HS-27A (cell line): Measurements from ENCODE around the gene ELFN1.

Experiments used
- DNase-seq: peaks from one replicate; pipeline ENCODE4 v3.0.0-alpha.2; 2012; ENCODE audit warnings: low read depth, missing footprints

Gene ELFN1

DNA sequence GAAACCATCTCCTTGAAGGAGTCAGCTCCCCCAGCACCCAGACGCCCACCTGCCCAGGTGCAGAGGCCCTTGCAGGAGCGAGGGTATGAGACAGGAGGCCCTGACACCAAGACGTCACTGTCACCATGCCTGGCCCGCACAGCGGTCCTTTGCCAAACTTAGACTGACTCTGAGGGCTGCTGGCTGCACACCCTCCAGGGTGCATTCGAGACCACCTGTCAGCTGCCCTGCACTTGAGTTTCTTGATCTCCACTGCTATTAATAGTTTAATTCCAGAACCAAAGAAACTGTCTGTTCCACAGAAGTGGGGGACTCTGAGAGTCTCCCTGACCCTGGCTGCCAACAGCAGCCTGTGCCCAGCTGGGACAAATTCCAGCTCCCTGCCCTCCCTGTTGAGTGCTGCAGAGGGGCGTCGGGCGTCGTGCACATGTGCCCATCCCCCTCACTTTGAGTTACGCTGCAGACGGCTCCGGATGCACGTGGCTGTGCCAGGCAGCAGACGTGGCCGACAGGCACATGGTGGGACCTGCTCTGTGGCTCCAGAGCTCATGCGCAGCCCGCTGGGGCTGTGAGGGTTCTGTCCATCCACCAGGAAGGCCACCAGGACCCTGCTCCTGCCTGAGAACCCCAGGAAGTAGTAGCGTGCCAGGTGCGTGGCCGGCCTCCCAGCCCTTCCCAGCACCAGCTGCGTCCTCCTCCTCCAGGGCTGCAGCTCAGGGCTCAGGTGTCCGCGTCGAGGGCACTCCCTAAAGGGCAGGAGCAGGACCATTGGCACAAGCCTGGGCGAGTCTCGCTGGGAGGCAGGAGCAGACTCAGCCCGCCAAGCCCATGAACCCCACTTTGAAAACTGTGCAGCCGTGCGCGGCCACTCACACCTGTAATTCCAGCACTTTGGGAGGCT is 24.8 kb downstream of the ELFN1 start:
- DNase-seq: no peak

DNA sequence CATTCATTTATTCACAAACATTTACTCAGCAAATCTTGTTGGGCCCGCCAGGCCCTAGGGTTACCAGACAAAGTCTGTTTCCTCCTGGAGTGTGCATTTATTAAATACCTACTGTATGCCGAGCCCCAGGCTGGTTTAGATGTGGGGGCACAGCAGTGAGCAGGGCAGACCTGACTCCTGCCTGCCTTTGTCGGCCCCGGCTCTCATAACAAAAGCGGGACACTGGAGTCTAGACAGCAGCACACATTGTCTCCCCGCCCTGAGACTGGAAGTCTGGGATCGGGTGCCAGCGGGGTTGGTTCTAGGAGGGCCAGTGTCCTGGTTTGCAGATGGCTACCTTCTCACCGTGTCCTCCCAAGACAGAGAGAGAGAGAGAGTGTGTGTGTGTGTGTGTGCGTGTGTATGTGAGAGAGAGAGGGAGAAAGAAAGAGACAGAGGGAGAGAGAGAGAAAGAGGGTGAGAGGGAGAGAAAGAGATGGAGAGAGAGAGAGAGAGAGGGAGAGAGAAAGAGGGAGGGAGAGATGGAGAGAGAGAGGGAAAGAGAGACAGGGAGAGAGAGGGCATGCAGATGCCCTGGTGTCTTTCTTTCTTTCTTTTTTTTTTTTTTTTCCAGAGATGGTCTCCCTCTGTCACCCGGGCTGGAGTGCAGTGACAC is 25.9 kb downstream of the ELFN1 start:
- DNase-seq: no peak

DNA sequence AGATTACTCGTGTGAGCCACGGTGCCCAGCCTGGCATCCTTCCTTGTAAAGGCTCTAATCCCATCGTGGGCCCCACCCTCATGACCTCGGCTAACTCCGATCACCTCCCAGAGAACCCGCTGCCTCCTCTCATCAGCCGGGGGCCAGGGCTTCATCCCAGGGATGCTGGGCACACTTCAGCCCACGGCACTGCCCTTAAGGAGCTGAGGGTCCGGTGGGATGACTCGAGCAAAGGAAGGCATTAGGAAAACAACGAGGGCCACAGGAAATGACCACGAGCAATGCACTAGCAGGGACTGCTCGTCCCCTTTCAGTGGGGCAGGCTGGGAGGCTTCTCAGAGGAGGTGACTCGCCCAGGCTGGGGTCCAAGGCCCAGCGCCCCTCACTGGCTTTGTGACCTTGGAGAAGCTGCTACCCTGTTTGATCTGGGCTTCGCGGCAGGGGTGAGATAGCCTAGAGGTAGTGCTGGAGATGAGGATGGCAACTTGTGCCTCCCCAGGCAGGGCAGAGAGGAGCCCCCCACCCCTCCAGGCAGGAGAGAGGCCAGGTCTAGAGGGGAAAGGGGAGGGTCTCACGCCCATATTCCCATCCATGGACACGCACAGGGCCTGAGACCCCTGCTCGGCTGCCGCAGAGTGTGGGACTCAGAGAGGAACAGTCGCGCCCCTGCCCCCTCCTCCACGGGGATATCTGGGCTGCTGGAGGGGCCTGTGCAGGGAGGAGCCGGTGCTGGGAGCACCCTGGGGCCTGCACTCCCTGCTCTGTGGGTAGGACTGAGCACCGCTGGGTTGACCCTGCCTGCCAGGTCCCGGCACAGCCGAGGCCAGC is 26.8 kb downstream of the ELFN1 start:
- DNase-seq: no peak

DNA sequence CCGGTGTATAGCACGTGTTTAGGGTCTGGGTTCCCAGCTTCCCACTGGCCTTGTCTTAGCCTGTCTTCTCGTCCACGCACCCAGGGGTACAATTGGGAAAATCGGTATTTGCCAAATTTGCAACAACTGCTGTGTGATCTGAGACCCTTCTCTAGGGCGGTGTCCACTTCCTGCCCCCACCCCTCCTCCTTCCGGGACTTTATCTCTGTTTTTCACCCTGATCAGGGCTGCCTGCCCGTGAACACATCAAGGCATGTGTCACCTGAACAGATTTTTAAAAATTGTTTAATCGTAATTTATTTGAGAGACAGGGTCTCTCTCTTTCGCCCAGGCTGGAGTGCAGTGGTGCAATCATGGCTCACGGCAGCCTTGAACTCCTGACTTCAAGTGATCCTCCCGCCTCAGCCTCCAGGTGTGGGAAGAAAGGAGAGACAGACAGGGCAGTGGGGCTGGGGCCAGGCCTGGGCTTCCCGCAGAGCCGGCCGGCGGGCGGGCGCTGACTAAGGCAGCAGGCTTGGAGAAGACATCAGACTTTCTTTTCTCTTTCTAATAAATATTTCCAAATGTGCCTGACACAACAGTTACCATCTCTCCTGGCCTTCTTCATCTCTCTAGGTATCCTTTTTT is 27.5 kb downstream of the ELFN1 start:
- no peak for DNase-seq

DNA sequence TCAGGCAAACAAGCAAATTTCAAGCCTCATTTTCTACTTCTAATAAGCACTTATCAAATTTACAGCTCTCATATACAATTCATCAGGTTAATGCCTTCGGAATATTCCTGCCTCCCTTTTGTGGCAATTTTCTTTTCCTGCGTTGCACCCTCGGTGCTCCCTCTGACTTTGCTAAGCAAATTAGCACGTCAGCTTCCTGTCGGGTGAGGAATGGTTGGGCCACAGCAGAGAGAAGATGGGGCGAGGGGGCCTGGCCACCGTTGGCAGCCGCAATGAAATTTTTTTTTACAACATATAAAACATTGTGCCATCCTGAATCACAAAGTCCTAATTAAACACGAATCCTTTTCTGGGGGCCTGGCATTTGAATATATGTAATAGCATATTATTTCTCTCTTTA is 28.1 kb downstream of the ELFN1 start:
- no peak for DNase-seq

DNA sequence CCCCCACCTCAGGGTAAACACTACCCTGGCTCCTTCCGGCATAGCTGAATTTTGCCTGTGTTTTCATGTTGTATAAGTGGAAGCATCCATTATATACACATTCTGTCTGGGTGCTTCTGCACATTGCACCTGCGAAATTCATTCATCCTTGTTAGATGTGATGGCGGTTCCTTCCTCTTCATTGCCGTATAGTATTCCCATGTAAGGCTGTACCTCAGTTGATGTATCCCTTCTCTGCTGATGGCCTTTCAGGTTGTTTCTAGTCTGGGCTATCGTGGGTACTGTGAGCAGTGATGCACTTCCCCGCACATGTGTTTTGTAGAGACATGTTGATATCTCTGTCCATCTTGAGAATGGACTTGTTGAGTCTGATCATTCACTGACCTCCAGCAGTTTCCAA is 28.9 kb downstream of the ELFN1 start:
- no peak for DNase-seq

DNA sequence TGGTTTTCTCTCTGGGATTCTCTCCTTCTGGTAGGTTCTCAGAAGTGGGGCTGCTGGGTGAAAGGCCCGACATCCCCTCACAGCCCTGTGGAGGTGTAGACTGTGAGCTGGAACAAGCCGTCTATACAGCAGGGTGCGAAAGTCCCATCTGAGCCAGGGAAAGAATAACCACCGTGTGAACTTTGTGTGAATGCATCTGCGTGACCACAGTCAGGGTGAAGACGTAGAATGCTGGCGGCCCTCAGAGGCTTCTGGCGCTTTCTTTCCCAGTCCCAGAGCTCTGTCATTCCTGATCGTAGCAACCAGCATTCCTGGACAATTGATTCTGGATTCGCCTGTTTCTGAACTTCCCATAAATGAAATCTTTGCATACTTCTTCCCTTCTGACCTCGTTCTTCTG is 30.0 kb downstream of the ELFN1 start:
- DNase-seq: no peak

DNA sequence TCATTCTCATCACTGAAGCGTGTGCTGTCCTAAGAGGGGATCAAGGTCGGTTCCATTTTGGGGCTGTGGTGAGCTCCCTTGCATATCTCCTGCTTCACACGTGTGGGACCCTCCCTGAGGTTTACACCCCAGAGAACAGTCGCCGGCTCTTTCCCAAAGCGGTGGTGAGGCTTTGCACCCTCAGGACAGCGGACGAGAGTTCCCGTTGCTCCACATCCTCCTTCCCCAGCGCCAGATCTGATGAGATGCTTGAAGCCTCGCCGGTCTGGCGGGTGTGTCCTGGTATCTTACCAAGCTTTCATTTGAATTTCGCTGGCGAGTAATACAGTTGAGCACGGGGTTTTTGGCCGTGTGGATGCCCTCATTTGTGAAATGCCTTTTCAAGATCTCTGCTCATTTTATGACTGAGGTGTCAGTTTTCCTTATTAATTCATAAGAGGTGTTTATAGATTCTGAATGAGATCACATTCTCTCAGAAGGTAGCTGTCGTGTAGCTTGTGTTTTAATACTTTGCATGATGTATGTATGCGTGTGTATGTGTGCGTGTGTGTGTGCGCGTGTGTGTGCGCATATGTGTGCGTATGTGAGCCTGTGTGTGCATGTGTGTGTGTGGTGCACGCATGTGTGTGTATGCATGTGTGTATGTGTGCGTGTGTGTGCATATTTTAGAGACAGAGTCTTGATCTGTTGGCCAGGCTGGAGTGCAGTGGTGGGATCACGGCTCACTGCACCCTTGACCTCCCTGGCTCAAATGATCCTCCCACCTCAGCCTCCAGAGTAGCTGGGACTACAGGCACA is 30.7 kb downstream of the ELFN1 start:
- no peak for DNase-seq

DNA sequence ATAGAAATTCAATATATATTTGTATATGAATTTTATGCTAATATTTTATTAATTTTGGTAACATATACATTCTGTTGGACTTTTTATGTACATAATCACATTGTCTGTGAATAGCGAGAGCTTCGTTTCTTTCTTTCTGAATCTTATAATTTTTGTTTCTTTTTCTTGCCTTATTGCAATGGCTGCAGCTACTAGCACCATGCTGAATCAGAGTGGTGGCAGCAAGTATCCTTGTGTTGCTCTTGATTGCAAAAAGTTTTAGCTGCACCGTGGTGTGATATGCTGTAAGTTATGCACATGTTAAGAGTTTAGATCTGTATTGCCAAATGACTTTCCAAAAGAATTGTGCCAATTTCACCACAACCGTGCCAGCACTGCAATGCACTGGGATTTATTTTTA is 32.6 kb downstream of the ELFN1 start:
- DNase-seq: no peak

DNA sequence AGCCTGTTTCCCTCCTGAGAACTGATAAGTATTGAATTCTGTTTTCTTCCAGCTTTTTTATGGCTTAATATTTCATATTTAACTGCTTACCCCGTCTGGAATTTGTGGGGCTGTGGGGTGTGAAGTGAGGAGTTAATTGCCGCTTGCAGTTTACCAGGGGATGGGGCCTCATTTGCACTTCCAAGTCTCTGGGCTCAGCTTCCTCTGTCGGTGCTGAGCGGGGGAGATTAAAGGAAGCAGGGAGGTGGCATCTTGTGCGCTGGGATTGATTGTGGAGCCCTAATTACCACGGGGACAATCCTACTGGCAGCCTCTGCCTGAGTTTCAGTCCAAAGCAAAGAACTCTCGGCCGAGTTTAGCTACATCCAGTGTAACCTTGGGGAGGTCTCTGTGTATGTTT is 33.4 kb downstream of the ELFN1 start:
- no peak for DNase-seq

DNA sequence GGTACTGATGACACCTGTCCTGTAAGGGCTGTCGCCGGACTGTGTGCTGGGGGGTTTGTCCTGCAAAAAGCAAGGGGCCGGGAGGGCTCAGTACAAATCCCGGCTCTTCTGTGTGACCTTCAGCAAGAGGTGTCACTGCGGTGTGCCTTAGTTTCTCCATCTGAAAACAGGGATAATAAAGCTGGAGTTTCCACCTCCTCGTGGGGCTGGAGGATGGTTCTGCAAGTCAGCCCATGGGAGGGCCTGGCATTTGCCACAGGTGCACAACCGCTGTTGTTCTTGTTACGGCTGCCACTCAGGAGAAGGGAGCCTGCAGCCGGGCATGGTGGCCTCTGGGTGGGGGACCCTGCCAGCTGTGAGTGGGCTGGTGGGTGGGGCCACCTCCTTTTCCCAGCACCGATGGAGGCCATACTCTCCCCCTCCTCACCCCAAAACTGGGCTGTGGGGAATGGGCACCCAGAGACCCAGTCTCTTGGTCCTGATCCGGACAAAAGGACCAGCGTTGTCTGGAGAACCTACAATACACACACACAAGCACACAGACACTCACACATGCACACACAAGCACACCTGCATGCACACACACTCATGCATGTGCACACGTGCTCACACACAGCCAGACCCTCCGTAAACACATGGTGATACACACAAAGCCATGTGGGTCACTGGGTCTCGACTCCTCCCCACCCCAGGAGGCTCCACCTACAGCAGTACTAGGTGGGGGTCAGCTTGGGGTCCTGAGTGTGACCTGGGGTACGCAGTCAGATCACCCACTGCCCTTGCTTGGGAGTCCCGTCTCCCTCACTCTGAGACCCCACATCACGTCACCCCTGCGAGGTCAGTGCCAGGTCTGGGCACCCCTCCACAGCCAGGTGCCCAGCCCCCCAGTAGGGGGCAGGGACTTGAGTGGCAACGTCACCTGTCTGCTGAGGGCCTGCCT is 34.1 kb downstream of the ELFN1 start:
- DNase-seq: no peak

DNA sequence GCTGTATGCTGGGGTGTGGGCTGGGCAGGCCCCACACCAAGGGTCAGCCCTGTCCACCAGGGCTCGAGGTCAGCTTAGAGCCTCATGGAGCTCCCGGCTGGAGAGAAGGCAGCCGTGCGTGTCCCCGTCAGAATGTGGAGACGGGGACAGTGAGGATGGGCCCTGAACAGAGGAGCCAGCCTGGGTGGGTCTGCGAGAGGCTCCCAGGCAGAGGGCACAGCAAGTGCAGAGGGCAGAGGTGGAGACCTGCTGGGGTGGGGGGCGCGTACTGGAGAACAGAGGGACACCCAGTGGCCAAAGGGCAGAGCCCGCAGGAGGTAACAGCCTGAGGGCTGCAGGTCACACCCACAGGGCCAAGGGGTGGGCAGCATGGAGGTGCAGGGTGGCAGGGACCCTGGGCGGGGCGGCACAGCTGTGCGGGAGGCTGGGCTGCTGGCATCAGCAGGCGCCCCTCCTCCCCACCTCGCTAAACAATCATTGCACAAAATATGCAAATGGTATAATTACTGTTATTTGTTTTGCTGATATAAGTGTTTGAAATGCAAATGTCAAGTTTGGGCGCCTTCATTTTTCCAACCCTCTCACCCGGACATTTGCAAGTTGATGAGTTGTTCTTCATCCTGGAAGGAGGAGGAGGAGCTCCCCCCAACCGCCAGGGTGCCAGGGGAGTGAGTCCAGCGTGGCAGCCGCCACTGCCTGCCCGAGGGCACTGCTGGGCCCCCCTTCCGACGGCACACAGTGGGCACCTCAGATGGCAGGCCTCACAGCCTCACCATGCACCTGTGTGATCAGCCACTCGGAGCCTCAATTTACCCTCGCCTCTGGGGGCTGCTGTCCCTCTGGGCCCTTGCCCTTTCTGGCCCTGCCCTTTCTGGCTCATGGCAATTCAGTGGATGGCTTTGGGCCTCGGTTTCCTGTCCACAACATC is 35.0 kb downstream of the ELFN1 start:
- no peak for DNase-seq

DNA sequence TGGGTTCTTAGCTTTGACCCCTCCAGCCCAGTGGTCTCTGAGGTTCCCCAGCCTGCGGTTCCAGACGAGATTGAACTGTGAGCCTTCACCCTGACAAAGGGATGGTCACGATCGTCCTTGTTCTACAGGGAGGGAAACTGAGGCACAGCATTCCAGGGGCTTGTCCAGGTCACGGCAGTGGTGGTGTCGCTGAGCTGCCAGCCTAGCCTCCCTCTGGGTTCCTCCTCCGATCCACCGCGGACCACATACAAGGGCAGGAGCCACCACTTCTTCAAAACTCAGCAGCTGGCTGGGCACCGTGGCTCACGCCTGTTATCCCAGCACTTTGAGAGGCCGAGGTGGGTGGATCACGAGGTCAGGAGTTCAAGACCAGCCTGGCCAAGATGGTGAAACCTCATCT is 35.8 kb downstream of the ELFN1 start:
- no peak for DNase-seq

DNA sequence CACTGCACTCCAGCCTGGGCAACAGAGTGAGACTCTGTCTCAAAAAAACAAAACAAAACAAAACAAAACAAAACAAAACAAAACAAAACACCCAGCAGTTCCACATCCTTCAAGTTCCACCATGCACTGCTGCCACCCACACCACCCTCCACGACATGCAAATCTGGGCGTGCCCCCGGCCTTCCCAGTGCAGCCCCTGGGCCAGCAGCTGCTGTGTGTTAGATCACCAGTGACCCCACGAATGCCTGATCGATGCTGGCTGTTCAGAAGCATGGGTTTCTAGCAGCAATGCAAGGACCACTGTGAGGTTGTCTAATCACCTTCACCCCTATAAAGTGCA is 36.3 kb downstream of the ELFN1 start:
- no peak for DNase-seq

DNA sequence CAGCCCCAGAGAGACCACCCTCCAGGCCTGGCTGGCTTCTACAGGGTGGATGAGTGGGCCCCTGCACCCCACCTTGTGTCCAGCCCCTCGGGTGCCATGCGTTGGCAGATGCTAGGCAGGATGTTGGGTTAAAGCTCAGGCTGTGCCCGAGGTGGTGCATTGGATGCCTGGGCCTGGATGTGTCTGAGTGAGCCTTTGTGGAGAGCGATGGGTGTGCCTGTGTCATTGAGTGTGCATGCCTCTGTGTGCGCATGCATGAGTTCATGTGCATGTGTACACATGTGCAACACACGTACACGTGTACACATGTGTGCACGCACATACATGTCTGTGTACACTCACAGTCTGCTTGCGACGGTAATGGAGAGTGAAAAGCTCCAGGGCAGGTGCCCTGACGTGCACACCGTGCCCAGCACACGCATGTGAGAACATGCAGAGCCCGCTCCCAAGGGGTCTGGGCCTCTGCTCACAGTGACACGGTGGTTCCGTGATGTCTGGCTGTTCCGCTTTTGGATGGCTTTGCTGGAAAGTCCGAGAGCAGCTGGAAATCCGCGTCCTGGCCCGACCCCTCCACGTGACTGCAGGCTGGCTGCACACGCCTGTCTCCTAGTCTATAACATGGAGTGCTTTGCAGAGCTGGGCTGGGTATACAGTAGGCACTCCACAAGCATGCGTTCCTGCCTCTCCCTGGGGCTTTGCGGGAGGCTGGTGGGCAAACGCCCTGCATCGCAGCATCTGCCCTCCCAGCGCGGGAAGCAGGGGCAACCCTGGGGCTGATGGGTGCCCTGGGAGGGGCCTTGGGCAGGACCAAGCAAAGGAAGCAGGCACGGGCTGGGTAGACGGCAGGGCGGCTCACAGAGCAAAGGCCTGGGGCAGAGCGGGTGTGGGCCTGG is 36.9 kb downstream of the ELFN1 start:
- DNase-seq: no peak

DNA sequence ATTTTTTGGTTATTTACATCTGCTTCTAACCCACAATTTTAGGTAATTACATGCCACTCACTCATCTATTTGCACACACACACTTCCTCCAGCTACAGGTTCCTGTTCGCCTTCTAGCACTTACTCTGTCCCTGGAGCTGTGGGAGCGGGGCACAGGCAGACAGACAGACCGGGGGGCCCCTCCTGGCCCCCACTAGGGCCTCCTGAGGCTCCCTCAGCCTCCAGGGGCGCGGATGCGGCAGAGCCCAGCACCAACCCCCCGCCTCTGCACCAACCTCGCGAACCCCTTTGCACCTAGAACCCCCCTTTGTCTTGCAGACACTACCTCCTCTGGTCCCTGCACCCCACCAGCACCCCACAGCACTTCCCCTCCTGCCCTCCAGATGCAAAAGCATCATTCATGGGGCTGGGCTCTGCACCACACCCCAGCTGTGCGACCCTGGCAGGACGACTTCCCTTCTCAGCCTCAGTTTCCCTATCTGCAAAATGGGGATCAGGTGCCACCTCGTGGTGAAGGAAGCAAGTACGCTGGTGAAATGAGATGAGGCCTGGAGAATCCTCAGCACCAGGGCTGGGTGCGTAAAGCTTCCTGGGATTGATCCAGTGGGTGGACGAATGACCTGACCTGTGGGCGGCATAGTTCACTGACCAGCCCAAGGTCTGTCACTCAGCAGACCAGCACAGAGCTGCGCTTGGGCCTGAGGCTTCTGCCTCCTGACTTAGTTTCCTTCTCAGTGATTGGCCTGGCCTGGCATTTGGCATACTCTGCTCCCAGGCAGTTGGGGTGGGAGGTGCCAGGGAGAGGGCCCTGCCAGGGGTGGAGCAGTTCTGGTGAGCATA is 37.9 kb downstream of the ELFN1 start:
- no peak for DNase-seq

DNA sequence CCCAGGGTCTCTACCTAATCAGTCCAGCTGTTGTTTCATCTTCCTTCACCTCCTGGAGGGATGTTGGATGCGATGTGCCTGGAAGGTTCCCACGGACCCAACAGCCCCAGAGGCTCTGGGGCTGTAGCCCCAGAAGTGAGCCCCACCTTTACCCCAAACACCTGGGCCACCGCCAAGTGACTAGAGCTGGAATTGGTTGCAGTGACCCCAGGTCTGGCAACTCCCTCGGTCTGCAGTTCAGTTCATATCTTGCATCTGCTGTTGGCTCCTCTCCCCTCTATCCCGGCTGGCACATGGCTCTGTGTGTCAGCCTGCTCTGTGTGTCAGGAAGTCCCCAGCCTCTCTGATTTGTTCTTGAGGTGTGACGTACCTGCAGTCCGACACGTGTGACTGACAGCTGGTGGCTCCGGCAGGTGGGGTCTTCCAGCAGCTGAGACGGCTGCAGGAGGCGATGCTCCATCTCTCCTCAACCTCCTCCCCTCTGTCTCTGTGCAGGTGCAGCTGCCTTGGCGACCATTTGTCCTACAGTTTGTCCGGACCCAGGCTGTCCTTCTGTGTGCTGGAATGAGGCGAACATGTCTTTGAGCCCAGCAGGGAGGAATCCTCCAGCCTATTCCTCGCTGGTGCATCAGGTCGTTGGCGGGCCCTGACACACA is 38.6 kb downstream of the ELFN1 start:
- no peak for DNase-seq
